GM12801 (cell line): ENCODE data around the gene SLC39A11.

Experiments used
- CTCF ChIP-seq: IDR thresholded peaks from one replicate; pipeline ENCODE4 v1.5.1; 2011; ENCODE audit warnings: control low read depth; ENCODE audit not compliant: insufficient read length; ENCODE audit errors: extremely low read depth

SLC39A11 gene

DNA sequence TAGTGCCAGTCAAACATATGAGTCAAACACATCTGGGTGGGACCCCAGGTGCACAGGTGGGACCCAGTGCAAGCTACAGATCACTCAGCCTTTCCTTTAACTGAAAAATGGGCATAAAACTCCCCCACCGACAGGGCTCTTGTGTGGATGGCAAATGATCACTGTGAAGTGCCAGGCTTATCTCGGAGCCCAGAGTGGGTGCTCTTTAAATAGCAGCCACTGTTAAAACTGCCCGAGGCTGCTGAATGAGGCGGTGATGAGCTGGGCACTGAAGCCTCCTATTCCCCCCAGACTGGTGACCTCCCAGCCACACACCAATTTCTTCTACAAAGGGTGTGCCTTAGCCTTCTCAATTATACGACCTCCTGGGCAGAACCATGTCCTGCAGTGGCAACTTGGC lies 433.8 kb downstream of the SLC39A11 start:
- no peak for TF ChIP-seq CTCF

- no peak for TF ChIP-seq CTCF
These were observed 434.8 kb downstream of the SLC39A11 start for GRCh38 chr17:72657467-72658317.

GRCh38 chr17:72656130-72656763 lies 436.2 kb downstream of the SLC39A11 start:
- TF ChIP-seq CTCF, result no peak

- no peak for TF ChIP-seq CTCF
These were observed 437.8 kb downstream of the SLC39A11 start for GRCh38 chr17:72654706-72655105.

- no peak for TF ChIP-seq CTCF
These were observed 440.5 kb downstream of the SLC39A11 start for GRCh38 chr17:72651988-72652387.

GRCh38 chr17:72648702-72649101 lies 443.8 kb downstream of the SLC39A11 start:
- TF ChIP-seq CTCF, result no peak

DNA sequence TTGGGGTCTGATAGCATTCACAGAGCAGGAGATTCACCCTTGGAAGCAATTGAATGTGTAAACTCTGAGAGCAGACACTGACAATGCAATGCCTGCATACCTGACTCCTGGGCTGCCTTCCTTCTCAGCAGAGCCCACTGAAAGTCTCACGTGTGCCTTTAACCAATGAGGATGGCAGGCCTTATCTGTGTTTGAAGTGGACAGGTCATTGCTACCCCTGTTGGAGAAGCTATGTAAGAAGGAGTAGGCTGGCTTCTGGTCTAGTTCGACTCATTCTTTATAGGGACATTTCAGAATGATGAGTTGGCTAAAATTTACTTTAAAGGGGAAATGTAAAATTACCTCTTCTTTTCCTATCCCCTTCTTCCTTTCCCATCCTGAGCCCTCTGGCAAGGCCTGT lies 446.3 kb downstream of the SLC39A11 start:
- no peak for TF ChIP-seq CTCF
